Measurements from ENCODE around the gene C1orf198. TPM values are rescaled to one million over a fixed set of nuclear protein-coding genes. Genes with fewer than 3 reads are reported as not detected.

Gene C1orf198
- total and polyA plus RNA-seq, 2 of the 8 experiments (the other 6 are each of a cell fraction or from before 2014, with no cell fraction given): 30.6 to 45.0 TPM

DNA sequence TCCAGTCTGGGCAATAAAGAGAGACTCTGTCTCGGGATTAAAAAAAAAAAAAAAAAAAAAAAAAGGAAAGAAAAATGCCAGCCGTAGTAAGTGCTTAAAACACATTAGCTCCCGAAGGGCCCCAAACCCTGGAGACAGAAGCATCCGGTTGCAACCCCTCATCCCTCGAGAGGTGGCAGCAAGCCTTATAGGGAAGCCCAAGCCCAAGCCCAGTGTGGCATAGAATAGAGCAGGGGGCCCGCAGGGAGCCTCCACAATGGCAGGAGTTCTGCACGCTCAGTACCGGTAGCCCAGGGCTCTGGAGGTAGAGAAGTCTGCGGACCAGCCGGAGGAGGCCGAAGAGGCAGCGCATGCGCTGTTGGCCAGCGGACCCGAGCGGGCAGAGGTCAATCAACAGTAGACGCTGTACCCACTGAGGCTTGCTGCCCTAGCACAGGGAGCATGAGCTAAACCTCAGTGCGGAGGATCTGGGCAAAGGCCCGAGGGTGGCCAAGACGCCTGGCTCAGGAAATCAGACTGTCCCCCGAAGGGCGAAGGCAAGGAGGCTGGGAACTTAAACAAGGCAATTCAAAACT, 34.1 kb upstream of the C1orf198 start:
- Histone ChIP-seq H4K91ac (replicated peaks; ENCODE audit: insufficient read length, low read length) (no peak overlapping the region), H3K4ac (replicated peaks; ENCODE audit: insufficient read length, low read depth, low read length) (no peak overlapping the region), H3K4me1 (replicated peaks in 1 of 4; ENCODE audit: control insufficient read depth in 3 of 4, insufficient read depth in 4 of 4, low read length in 3 of 4) (no peaks in the 10 kb centered on the region), H3K36me3 (ENCODE audit: control insufficient read depth in 2 of 4, insufficient read depth in 4 of 4, low read length in 3 of 4) (no peaks in the 10 kb centered on the region; a peak in 1 of 8 replicates), H4K5ac (ENCODE audit: insufficient read length, low read depth, low read length) (no peak overlapping the region), H4K8ac (ENCODE audit: extremely low read depth, insufficient read depth, low read length) (no peak overlapping the region), H3K9me3 (ENCODE audit: insufficient read depth in 2 of 2, low read depth in 1 of 2, low read length in 1 of 2) (no peaks in the 10 kb centered on the region), H3K14ac (ENCODE audit: insufficient read length) (no peak overlapping the region), H3K18ac (ENCODE audit: extremely low read depth, low read length) (no peak overlapping the region), H3K9ac (replicated peaks in 1 of 4; ENCODE audit: extremely low read depth in 1 of 4, low read depth in 3 of 4, low read length in 3 of 4) (no peak overlapping the region), H3K23ac (ENCODE audit: insufficient read length) (no peak overlapping the region), H2BK120ac (replicated peaks; ENCODE audit: low read depth, low read length) (no peak overlapping the region), H3K27me3 (replicated peaks in 1 of 4; ENCODE audit: control insufficient read depth in 3 of 4, extremely low read depth in 1 of 4, insufficient read depth in 3 of 4, low read length in 3 of 4) (no peaks in the 10 kb centered on the region; a peak in 1 of 7 replicates), H3K56ac (replicated peaks; ENCODE audit: insufficient read length, low read depth, low read length) (no peak overlapping the region), H2BK12ac (ENCODE audit: low read depth, low read length) (no peak overlapping the region), H3K79me1 (ENCODE audit: low read depth, low read length) (no peaks in the 10 kb centered on the region), H2BK20ac (ENCODE audit: low read length) (no peak overlapping the region), H3K4me2 (ENCODE audit: insufficient read depth in 1 of 2, low read depth in 2 of 2, low read length in 2 of 2) (no peak overlapping the region), H3K4me3 (ENCODE audit: extremely low read depth in 1 of 4, insufficient read depth in 2 of 4, low read depth in 3 of 4, low read length in 4 of 4) (no peak overlapping the region), H2AK5ac (ENCODE audit: low read depth, low read length) (no peak overlapping the region), H3K23me2 (ENCODE audit: low read depth, low read length) (no peaks in the 10 kb centered on the region; the same call in 1 of the 2 replicates), H2BK15ac (ENCODE audit: low read length) (no peak overlapping the region), H2BK5ac (ENCODE audit: low read depth, low read length) (no peak overlapping the region), H2AFZ (ENCODE audit: low read length) (no peak overlapping the region), H3K79me2 (ENCODE audit: control insufficient read depth in 1 of 2, insufficient read depth in 2 of 2, low read length in 2 of 2) (no peaks in the 10 kb centered on the region), H3K27ac (ENCODE audit: low read depth, low read length) (no peak overlapping the region), H4K20me1 (replicated peaks in 1 of 2; ENCODE audit: control insufficient read depth in 1 of 2, insufficient read depth in 2 of 2, low read length in 2 of 2) (no peaks in the 10 kb centered on the region)
- 89% methylated on average over 19 of the region's 22 CpGs; no CpG with 5 or more reads in 1 of the 2 experiments for WGBS, 2 experiments (ENCODE audit: extremely low coverage in 1 of 2, insufficient coverage in 1 of 2, insufficient read length in 1 of 2, insufficient replicate concordance in 2 of 2, low coverage in 1 of 2, low lambda C conversion rate in 2 of 2, missing lambda C conversion rate in 1 of 2)
- POLR2A ChIA-PET (ENCODE audit: partially characterized antibody): interaction anchor here (0.6 to 1.5 kb wide), 2 partner anchors 33 to 259 kb away, joined by 3 to 4 read pairs; no protein-coding TSS in a partner anchor
- FAIRE-seq: no peak
- DNase-seq (ENCODE audit: low read depth in 1 of 2, low spot score in 2 of 2): no peak
- CTCF ChIA-PET (ENCODE audit: partially characterized antibody): interaction anchor here (1.3 to 1.9 kb wide), 3 partner anchors 10 to 105 kb away, joined by 4 read pairs; no protein-coding TSS in a partner anchor
- TF ChIP-seq RNF2 (IDR thresholded peaks at IDR 0.05; ENCODE audit: borderline replicate concordance, low read depth, low read length, missing control alignments, poor library complexity, severe bottlenecking) (no peak), RAD21 (IDR thresholded peaks at IDR 0.05 in 1 of 2, conservative IDR thresholded peaks at IDR 0.05 in 1 of 2; ENCODE audit: low read depth in 2 of 2, low read length in 2 of 2) (peak in 1 of 2 experiments; percentile 10; a peak in 1 of 4 replicates)
